ENCODE results near the gene RNU1-3. TPM values are rescaled to one million over a fixed set of nuclear protein-coding genes. Genes with fewer than 3 reads are reported as not detected.

RNU1-3 gene
- total and polyA plus RNA-seq, 2 of the 13 experiments (the other 11 are each of a cell fraction or from before 2014, with no cell fraction given): under 0.01 to 11,018 TPM

GRCh38 chr1:16644482-16645270 is 22.1 kb downstream of the RNU1-3 start (continued):
- TF ChIP-seq ZNF256 (CRISPR knock-in tag; conservative IDR thresholded peaks at IDR 0.05) (0 out of 2 replicates have a peak, but pooled peaks have one; percentile 90), SAFB2 (CRISPR knock-in tag; IDR thresholded peaks at IDR 0.05; ENCODE audit: borderline replicate concordance, low read depth) (peak; percentile 100), SKI (IDR thresholded peaks at IDR 0.05; ENCODE audit: partially characterized antibody) (peak; percentile 64), GZF1 (CRISPR knock-in tag; IDR thresholded peaks at IDR 0.05) (peak; percentile 91), ZBTB1 (CRISPR knock-in tag; IDR thresholded peaks at IDR 0.05; ENCODE audit: borderline replicate concordance) (peak; percentile 76; the same call in 1 of the 2 replicates), ZNF263 (CRISPR knock-in tag; IDR thresholded peaks at IDR 0.05) (peak; percentile 78), ZBED4 (CRISPR knock-in tag; IDR thresholded peaks at IDR 0.05; ENCODE audit: borderline replicate concordance) (peak; percentile 97), ARID4A (CRISPR knock-in tag; IDR thresholded peaks at IDR 0.05; ENCODE audit: borderline replicate concordance) (peak; percentile 98), ZNF333 (CRISPR knock-in tag; IDR thresholded peaks at IDR 0.05; ENCODE audit: borderline replicate concordance) (peak; percentile 99), MXD1 (CRISPR knock-in tag; IDR thresholded peaks at IDR 0.05) (peak; percentile 98), NFKBIZ (CRISPR knock-in tag; IDR thresholded peaks at IDR 0.05) (peak; percentile 94)
- TF ChIP-seq, protein P1, sequence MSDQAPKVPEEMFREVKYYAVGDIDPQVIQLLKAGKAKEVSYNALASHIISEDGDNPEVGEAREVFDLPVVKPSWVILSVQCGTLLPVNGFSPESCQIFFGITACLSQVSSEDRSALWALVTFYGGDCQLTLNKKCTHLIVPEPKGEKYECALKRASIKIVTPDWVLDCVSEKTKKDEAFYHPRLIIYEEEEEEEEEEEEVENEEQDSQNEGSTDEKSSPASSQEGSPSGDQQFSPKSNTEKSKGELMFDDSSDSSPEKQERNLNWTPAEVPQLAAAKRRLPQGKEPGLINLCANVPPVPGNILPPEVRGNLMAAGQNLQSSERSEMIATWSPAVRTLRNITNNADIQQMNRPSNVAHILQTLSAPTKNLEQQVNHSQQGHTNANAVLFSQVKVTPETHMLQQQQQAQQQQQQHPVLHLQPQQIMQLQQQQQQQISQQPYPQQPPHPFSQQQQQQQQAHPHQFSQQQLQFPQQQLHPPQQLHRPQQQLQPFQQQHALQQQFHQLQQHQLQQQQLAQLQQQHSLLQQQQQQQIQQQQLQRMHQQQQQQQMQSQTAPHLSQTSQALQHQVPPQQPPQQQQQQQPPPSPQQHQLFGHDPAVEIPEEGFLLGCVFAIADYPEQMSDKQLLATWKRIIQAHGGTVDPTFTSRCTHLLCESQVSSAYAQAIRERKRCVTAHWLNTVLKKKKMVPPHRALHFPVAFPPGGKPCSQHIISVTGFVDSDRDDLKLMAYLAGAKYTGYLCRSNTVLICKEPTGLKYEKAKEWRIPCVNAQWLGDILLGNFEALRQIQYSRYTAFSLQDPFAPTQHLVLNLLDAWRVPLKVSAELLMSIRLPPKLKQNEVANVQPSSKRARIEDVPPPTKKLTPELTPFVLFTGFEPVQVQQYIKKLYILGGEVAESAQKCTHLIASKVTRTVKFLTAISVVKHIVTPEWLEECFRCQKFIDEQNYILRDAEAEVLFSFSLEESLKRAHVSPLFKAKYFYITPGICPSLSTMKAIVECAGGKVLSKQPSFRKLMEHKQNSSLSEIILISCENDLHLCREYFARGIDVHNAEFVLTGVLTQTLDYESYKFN (CRISPR knock-in tag; conservative IDR thresholded peaks at IDR 0.05): peak; percentile 74
- TF ChIP-seq, protein P2, sequence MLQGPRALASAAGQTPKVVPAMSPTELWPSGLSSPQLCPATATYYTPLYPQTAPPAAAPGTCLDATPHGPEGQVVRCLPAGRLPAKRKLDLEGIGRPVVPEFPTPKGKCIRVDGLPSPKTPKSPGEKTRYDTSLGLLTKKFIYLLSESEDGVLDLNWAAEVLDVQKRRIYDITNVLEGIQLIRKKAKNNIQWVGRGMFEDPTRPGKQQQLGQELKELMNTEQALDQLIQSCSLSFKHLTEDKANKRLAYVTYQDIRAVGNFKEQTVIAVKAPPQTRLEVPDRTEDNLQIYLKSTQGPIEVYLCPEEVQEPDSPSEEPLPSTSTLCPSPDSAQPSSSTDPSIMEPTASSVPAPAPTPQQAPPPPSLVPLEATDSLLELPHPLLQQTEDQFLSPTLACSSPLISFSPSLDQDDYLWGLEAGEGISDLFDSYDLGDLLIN (CRISPR knock-in tag; IDR thresholded peaks at IDR 0.05; ENCODE audit: borderline replicate concordance): peak; percentile 90; the same call in 1 of the 2 replicates

All from HepG2 (cell line).